ENCODE results near the gene UNG. TPM values are rescaled to one million over a fixed set of nuclear protein-coding genes. Genes with fewer than 3 reads are reported as not detected.
"Not testable (repeated sequence)": the region's sequence is repeated elsewhere in the genome, so short reads cannot be mapped to it uniquely, and the experiment has no call there.

The UNG gene
- total RNA-seq, 6 donors from 2014 or later, result 8.2 to 27.6 (median 15.5) TPM

- ATAC-seq (ENCODE audit: low FRiP score in 2 of 2), result peak in 1 of 2 donors; percentile 8
Measured at GRCh38 chr12:109053382-109054123, 43.8 kb upstream of the UNG start.

GRCh38 chr12:109054124-109054513, 43.3 kb upstream of the UNG start:
- peak overlapping the region in 3 of 4 donors; percentile 80 to 96 (median 92) for H3K4me3 ChIP-seq
- H3K27ac ChIP-seq, result peak overlapping the region; percentile 83 to 93 (median 91)

More at GRCh38 chr12:109053382-109054123, 43.8 kb upstream of the UNG start:
- TF ChIP-seq POLR2A (IDR thresholded peaks at IDR 0.05), result peak in 1 of 4 donors; percentile 37
- TF ChIP-seq CTCF (IDR thresholded peaks at IDR 0.05), result no peak
- Histone ChIP-seq H3K36me3 (peaks cover 0 to 9% (median 7%) of the 10 kb centered on the region in 4 donors), H3K4me1 (peaks cover 11 to 23% (median 16%) of the 10 kb centered on the region in 4 donors), H3K4me3 (peak overlapping the region; percentile 80 to 99 (median 94)), H3K9me3 (no peaks in the 10 kb centered on the region), H3K27me3 (no peaks in the 10 kb centered on the region), H3K27ac (peak overlapping the region; percentile 83 to 93 (median 91))
- WGBS, 2 donors, result 17 to 18% methylated on average over 9 of the region's 9 CpGs
- no peak for DNase-seq

GRCh38 chr12:109054520-109054919, 42.9 kb upstream of the UNG start:
- H3K9me3 ChIP-seq, result no peaks in the 10 kb centered on the region
- peaks cover 0 to 18% (median 12%) of the 10 kb centered on the region in 4 donors for H3K36me3 ChIP-seq
- ATAC-seq (ENCODE audit: low FRiP score in 2 of 2) (no peak), DNase-seq (no peak)
- peak overlapping the region in 3 of 4 donors; percentile 83 to 93 (median 90) for H3K27ac ChIP-seq
- no peaks in the 10 kb centered on the region for H3K27me3 ChIP-seq
- peaks cover 11 to 23% (median 16%) of the 10 kb centered on the region in 4 donors for H3K4me1 ChIP-seq
- H3K4me3 ChIP-seq, result no peak overlapping the region
- TF ChIP-seq POLR2A (IDR thresholded peaks at IDR 0.05), result no peak
- TF ChIP-seq EP300 (IDR thresholded peaks at IDR 0.05), result no peak
- no peak for TF ChIP-seq POLR2AphosphoS5 (IDR thresholded peaks at IDR 0.05)
- no peak for TF ChIP-seq CTCF (IDR thresholded peaks at IDR 0.05)

More at GRCh38 chr12:109054124-109054513, 43.3 kb upstream of the UNG start:
- ATAC-seq (ENCODE audit: low FRiP score in 2 of 2); DNase-seq; H3K27me3 ChIP-seq; H3K9me3 ChIP-seq: not testable (repeated sequence)
- Histone ChIP-seq H3K36me3 (peaks cover 0 to 14% (median 10%) of the 10 kb centered on the region in 4 donors), H3K4me1 (peaks cover 11 to 23% (median 16%) of the 10 kb centered on the region in 4 donors)
- WGBS, 2 donors, result 75 to 79% methylated on average over 4 of the region's 4 CpGs

- ATAC-seq (ENCODE audit: low FRiP score in 2 of 2) (no peak), DNase-seq (no peak)
- Histone ChIP-seq H3K27ac (no peak overlapping the region), H3K4me3 (no peak overlapping the region), H3K27me3 (no peaks in the 10 kb centered on the region), H3K4me1 (peaks cover 8 to 20% (median 15%) of the 10 kb centered on the region in 4 donors), H3K9me3 (no peaks in the 10 kb centered on the region), H3K36me3 (peaks cover 0 to 30% (median 12%) of the 10 kb centered on the region in 4 donors)
- no peak for TF ChIP-seq CTCF (IDR thresholded peaks at IDR 0.05)
- no peak for TF ChIP-seq EP300 (IDR thresholded peaks at IDR 0.05)
- no peak for TF ChIP-seq POLR2A (IDR thresholded peaks at IDR 0.05)
- TF ChIP-seq POLR2AphosphoS5 (IDR thresholded peaks at IDR 0.05), result no peak
- WGBS, 2 donors, result 91 to 93% methylated on average over 3 of the region's 3 CpGs
Measured at GRCh38 chr12:109056891-109057290, 40.5 kb upstream of the UNG start.

GRCh38 chr12:109057376-109057775, 40.0 kb upstream of the UNG start:
- peaks cover 0 to 30% (median 12%) of the 10 kb centered on the region in 4 donors for H3K36me3 ChIP-seq
- no peaks in the 10 kb centered on the region for H3K27me3 ChIP-seq
- ATAC-seq (ENCODE audit: low FRiP score in 2 of 2) (no peak), DNase-seq (no peak)
- 100% methylated on average over 1 of the region's 1 CpG for WGBS, 2 donors
- H3K4me3 ChIP-seq, result no peak overlapping the region
- H3K27ac ChIP-seq, result no peak overlapping the region
- peaks cover 4 to 16% (median 13%) of the 10 kb centered on the region in 4 donors for H3K4me1 ChIP-seq
- no peak for TF ChIP-seq CTCF (IDR thresholded peaks at IDR 0.05)
- no peak for TF ChIP-seq POLR2A (IDR thresholded peaks at IDR 0.05)
- TF ChIP-seq POLR2AphosphoS5 (IDR thresholded peaks at IDR 0.05), result no peak
- TF ChIP-seq EP300 (IDR thresholded peaks at IDR 0.05), result no peak
- H3K9me3 ChIP-seq, result no peaks in the 10 kb centered on the region

All from upper lobe of left lung (tissue), 6 donors.